ENCODE results near the gene AGAP3.

DNA sequence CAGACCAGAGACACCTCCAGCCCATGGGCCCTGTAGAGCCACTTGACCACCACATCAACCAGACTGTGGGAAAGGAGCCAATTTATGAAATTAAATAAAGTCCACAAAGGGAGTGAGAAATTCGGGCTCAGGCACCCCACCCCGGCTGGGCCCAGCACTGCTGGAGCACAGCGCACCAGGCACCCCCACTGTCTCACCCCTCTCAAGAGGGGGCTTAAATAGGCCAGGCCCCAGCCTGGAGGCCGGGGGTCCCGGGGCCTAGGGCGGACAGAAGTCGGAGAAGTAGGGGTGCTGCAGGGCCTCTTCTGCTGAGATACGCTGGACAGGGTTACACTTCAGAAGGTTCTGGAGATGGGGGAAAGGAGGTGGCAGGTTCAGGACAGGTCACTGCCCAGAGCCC, 32.5 kb upstream of the AGAP3 start:
- TF ChIP-seq CTCF (conservative IDR thresholded peaks at IDR 0.05; ENCODE audit: low read depth, low read length) (no peak), RAD21 (IDR thresholded peaks at IDR 0.05; ENCODE audit: low read length) (no peak), RCOR1 (IDR thresholded peaks at IDR 0.05; ENCODE audit: insufficient replicate concordance, low read length) (no peak), POLR2A (IDR thresholded peaks at IDR 0.05; ENCODE audit: low read depth, low read length) (no peak), CEBPB (IDR thresholded peaks at IDR 0.05; ENCODE audit: low read depth, low read length) (no peak), MXI1 (IDR thresholded peaks at IDR 0.05; ENCODE audit: borderline replicate concordance, low read depth, low read length) (no peak)
- TF ChIP-seq, protein P1, sequence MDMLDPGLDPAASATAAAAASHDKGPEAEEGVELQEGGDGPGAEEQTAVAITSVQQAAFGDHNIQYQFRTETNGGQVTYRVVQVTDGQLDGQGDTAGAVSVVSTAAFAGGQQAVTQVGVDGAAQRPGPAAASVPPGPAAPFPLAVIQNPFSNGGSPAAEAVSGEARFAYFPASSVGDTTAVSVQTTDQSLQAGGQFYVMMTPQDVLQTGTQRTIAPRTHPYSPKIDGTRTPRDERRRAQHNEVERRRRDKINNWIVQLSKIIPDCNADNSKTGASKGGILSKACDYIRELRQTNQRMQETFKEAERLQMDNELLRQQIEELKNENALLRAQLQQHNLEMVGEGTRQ (IDR thresholded peaks at IDR 0.05; ENCODE audit: low read depth, low read length): no peak
